ENCODE results near the gene CTU2. TPM values are rescaled to one million over a fixed set of nuclear protein-coding genes. Genes with fewer than 3 reads are reported as not detected.

Gene CTU2
- total and polyA plus RNA-seq, 2 of the 8 experiments (the other 6 are each of a cell fraction or from before 2014, with no cell fraction given): 32.7 to 42.9 TPM

DNA sequence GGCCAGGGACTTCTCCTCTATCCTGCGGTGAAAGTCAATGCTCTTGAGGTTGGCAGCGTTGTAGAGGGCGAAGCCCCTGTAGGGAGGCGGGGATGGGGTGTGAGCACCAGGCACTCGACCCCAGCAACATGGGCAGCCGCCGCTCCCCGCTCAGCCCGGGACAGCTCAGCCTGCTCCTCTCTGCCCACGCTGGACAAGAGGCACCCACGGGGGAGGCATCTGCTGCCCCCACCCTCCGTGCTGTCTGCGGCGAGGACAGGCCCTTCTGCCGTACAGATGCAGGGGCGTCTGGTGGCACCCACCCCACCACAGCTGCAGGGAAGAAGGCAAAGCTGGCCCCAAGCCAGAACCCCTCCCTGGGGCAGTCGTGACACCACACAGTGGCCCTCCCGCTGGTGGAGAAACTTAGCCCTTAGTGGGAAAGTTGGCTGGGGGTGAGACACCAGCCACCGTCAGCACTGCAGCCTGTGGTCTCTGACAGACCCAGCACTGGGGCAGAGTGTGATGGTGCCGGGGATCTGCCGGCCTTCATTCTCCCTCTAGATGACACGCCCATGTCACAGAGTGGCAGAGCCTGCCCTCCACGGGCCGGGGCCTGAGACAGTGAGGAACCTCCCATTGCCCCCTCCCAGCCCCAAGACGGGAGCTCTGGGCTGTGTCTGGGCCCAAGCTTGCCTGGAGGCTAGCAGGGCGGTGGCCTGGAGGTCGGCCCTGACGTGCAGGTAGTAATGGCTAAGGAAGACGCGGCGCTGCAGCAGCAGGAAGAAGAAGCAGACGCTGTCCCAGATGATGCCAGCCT, 19.5 kb downstream of the CTU2 start (continued):
- TF ChIP-seq KDM5A (IDR thresholded peaks at IDR 0.05; ENCODE audit: low read length) (no peak), CHD2 (IDR thresholded peaks at IDR 0.05; ENCODE audit: low read length) (no peak)

All from H1 (cell line).